ENCODE measurements around the gene MAPK9. TPM values are rescaled to one million over a fixed set of nuclear protein-coding genes. Genes with fewer than 3 reads are reported as not detected.

Gene MAPK9
- total RNA-seq, 1 experiment from 2014 or later: 43.4 TPM

GRCh38 chr5:180315762-180316212 is 23.9 kb upstream of the MAPK9 start:
- no peaks in the 10 kb centered on the region for H3K4me1 ChIP-seq (ENCODE audit: control insufficient read depth in 1 of 2, insufficient read depth in 2 of 2, low read length in 2 of 2)
- H3K27ac ChIP-seq (ENCODE audit: low read depth, low read length): no peak overlapping the region
- no peaks in the 10 kb centered on the region for H3K36me3 ChIP-seq (ENCODE audit: control insufficient read depth in 1 of 2, insufficient read depth in 2 of 2, low read length in 2 of 2)
- H3K4me3 ChIP-seq (replicated peaks in 1 of 2; ENCODE audit: low read depth in 1 of 2, low read length in 2 of 2): no peak overlapping the region
- no peak overlapping the region for H3K4me2 ChIP-seq (ENCODE audit: low read length)
- ATAC-seq (peak; percentile 87), DNase-seq (ENCODE audit: low read depth, low spot score) (peak; percentile 19)
- ChIA-PET CTCF (interaction anchor here (0.6 to 3.6 kb wide), 24 partner anchors 8 to 245 kb away, joined by 3 to 31 read pairs (median 3); partner anchors contain the start of genes CNOT6 and MAPK9), RAD21 (ENCODE audit: low non-redundant PET in 1 of 2, low total read pairs in 2 of 2, uncharacterized antibody in 2 of 2, unreplicated experiment in 2 of 2) (interaction anchor here (1.1 to 1.6 kb wide), 2 partner anchors 13 to 22 kb away, joined by 4 to 7 read pairs; no protein-coding TSS in a partner anchor), POLR2A (no interaction called here)
- no peaks in the 10 kb centered on the region for H4K20me1 ChIP-seq (ENCODE audit: insufficient read depth)
- no peaks in the 10 kb centered on the region for H3K79me2 ChIP-seq (ENCODE audit: insufficient read depth, low read length)
- H2AFZ ChIP-seq (ENCODE audit: low read depth, low read length, poor library complexity, severe bottlenecking): no peak overlapping the region
- H3K9ac ChIP-seq (ENCODE audit: low read length): no peak overlapping the region
- no peaks in the 10 kb centered on the region for H3K9me2 ChIP-seq (ENCODE audit: insufficient read depth)
- no peaks in the 10 kb centered on the region for H3K9me3 ChIP-seq (ENCODE audit: control insufficient read depth in 1 of 2, insufficient read depth in 1 of 2, low read depth in 1 of 2, low read length in 2 of 2)
- intact Hi-C loops (cut with micrococcal nuclease): loop anchor here (1.0 kb wide), 2 partner anchors 22 to 188 kb away; no protein-coding TSS in a partner anchor
- no peaks in the 10 kb centered on the region for H3K27me3 ChIP-seq (ENCODE audit: insufficient read depth, low read length)
- TF ChIP-seq SRF (IDR thresholded peaks at IDR 0.05; ENCODE audit: low read depth): no peak
- TF ChIP-seq MAX (IDR thresholded peaks at IDR 0.05): no peak
- TF ChIP-seq CTCF (IDR thresholded peaks at IDR 0.05 in 2 of 3, conservative IDR thresholded peaks at IDR 0.05 in 1 of 3; ENCODE audit: borderline replicate concordance in 1 of 3, insufficient read depth in 1 of 3, low read depth in 2 of 3, low read length in 2 of 3): peak; percentile 89 to 100 (median 98)
- TF ChIP-seq RAD21 (IDR thresholded peaks at IDR 0.05; ENCODE audit: low read depth): peak; percentile 65
- no peak for TF ChIP-seq EGR1 (IDR thresholded peaks at IDR 0.05; ENCODE audit: low read depth)
- TF ChIP-seq CEBPB (IDR thresholded peaks at IDR 0.05; ENCODE audit: low read depth): no peak
- no peak for TF ChIP-seq EZH2 (IDR thresholded peaks at IDR 0.05)
- TF ChIP-seq TCF7L2 (IDR thresholded peaks at IDR 0.05; ENCODE audit: borderline replicate concordance, extremely low read depth, insufficient read depth, insufficient read length): no peak
- no peak for TF ChIP-seq ZBTB33 (IDR thresholded peaks at IDR 0.05; ENCODE audit: extremely low read depth, insufficient replicate concordance, low read length)
- no peak for TF ChIP-seq REST (IDR thresholded peaks at IDR 0.05; ENCODE audit: low read depth)
- BruUV-seq (replicated peaks): no TSS peak

Data from HCT116 (cell line).